DOHH2 (cell line): Measurements from ENCODE around the gene CHPF2.

Experiments used
- CTCF ChIP-seq: fragments of 200-600 bp; sonication (generic); IDR thresholded peaks from one replicate; pipeline ENCODE4 v1.5.1; 2014; ENCODE audit warnings: antibody characterized with exemption, mild to moderate bottlenecking, low read depth, low read length; ENCODE audit not compliant: poor library complexity, severe bottlenecking
- EZH2phosphoT487 ChIP-seq: fragments of 200-600 bp; sonication (generic); IDR thresholded peaks from 2 replicates; pipeline ENCODE4 v1.6.1; 2017; ENCODE audit warnings: borderline replicate concordance, mild to moderate bottlenecking, antibody characterized with exemption, low read length, moderate library complexity, mixed read lengths

- TF ChIP-seq CTCF, result no peak
- TF ChIP-seq EZH2phosphoT487, result no peak
These were observed 32.3 kb downstream of the CHPF2 start for GRCh38 chr7:151264615-151265014.
